ENCODE measurements around the gene SACS. TPM values are rescaled to one million over a fixed set of nuclear protein-coding genes. Genes with fewer than 3 reads are reported as not detected.

The SACS gene
- total RNA-seq, 1 donor from 2014 or later: 75.4 TPM

- no peak overlapping the region for H3K27ac Mint-ChIP-seq (ENCODE audit: unreplicated experiment)
- no peak for DNase-seq (ENCODE audit: low read depth, low spot score)
- H3K27me3 Mint-ChIP-seq (ENCODE audit: low read depth): no peaks in the 10 kb centered on the region
- peaks cover 5% of the 10 kb centered on the region for H3K4me1 Mint-ChIP-seq
- H3K36me3 Mint-ChIP-seq (ENCODE audit: low read depth): peaks cover 17% of the 10 kb centered on the region
- no peak overlapping the region for H3K4me3 Mint-ChIP-seq
- no peak for TF ChIP-seq CTCF (conservative IDR thresholded peaks at IDR 0.05)
- peaks cover under 1% of the 10 kb centered on the region for H3K9me3 Mint-ChIP-seq
Measured at GRCh38 chr13:23391752-23392151, 41.8 kb downstream of the SACS start.

- TF ChIP-seq CTCF (conservative IDR thresholded peaks at IDR 0.05): no peak
- Mint-ChIP-seq H3K36me3 (ENCODE audit: low read depth) (peaks cover 13% of the 10 kb centered on the region), H3K27ac (ENCODE audit: unreplicated experiment) (no peak overlapping the region), H3K4me3 (no peak overlapping the region), H3K9me3 (peaks cover 6% of the 10 kb centered on the region), H3K4me1 (peaks cover 15% of the 10 kb centered on the region), H3K27me3 (ENCODE audit: low read depth) (no peaks in the 10 kb centered on the region)
- DNase-seq (ENCODE audit: low read depth, low spot score): no peak
Measured at GRCh38 chr13:23386533-23386932, 47.0 kb downstream of the SACS start.

- Mint-ChIP-seq H3K9me3 (peaks cover 6% of the 10 kb centered on the region), H3K27me3 (ENCODE audit: low read depth) (no peaks in the 10 kb centered on the region), H3K4me1 (peaks cover 20% of the 10 kb centered on the region), H3K36me3 (ENCODE audit: low read depth) (peaks cover 12% of the 10 kb centered on the region), H3K4me3 (no peak overlapping the region), H3K27ac (ENCODE audit: unreplicated experiment) (no peak overlapping the region)
- no peak for DNase-seq (ENCODE audit: low read depth, low spot score)
- TF ChIP-seq CTCF (conservative IDR thresholded peaks at IDR 0.05): no peak
Measured at GRCh38 chr13:23385931-23386330, 47.6 kb downstream of the SACS start.

GRCh38 chr13:23384111-23384510, 49.4 kb downstream of the SACS start:
- no peak overlapping the region for H3K27ac Mint-ChIP-seq (ENCODE audit: unreplicated experiment)
- DNase-seq (ENCODE audit: low read depth, low spot score): no peak
- H3K4me3 Mint-ChIP-seq: no peak overlapping the region
- H3K4me1 Mint-ChIP-seq: peaks cover 31% of the 10 kb centered on the region
- H3K36me3 Mint-ChIP-seq (ENCODE audit: low read depth): peaks cover 12% of the 10 kb centered on the region
- peaks cover 6% of the 10 kb centered on the region for H3K9me3 Mint-ChIP-seq
- TF ChIP-seq CTCF (conservative IDR thresholded peaks at IDR 0.05): no peak
- H3K27me3 Mint-ChIP-seq (ENCODE audit: low read depth): no peaks in the 10 kb centered on the region

GRCh38 chr13:23383151-23383550, 50.4 kb downstream of the SACS start:
- H3K27ac Mint-ChIP-seq (ENCODE audit: unreplicated experiment): no peak overlapping the region
- peaks cover 12% of the 10 kb centered on the region for H3K36me3 Mint-ChIP-seq (ENCODE audit: low read depth)
- H3K9me3 Mint-ChIP-seq: peaks cover 6% of the 10 kb centered on the region
- TF ChIP-seq CTCF (conservative IDR thresholded peaks at IDR 0.05): no peak
- no peak for DNase-seq (ENCODE audit: low read depth, low spot score)
- no peak overlapping the region for H3K4me3 Mint-ChIP-seq
- peaks cover 34% of the 10 kb centered on the region for H3K4me1 Mint-ChIP-seq
- H3K27me3 Mint-ChIP-seq (ENCODE audit: low read depth): no peaks in the 10 kb centered on the region

- H3K4me3 Mint-ChIP-seq: no peak overlapping the region
- no peak overlapping the region for H3K27ac Mint-ChIP-seq (ENCODE audit: unreplicated experiment)
- peaks cover 6% of the 10 kb centered on the region for H3K9me3 Mint-ChIP-seq
Measured at GRCh38 chr13:23381866-23382265, 51.6 kb downstream of the SACS start.

More at GRCh38 chr13:23381866-23382265, 51.6 kb downstream of the SACS start:
- H3K36me3 Mint-ChIP-seq (ENCODE audit: low read depth): peaks cover 11% of the 10 kb centered on the region
- DNase-seq (ENCODE audit: low read depth, low spot score): no peak
- TF ChIP-seq CTCF (conservative IDR thresholded peaks at IDR 0.05): no peak
- H3K4me1 Mint-ChIP-seq: peaks cover 34% of the 10 kb centered on the region
- H3K27me3 Mint-ChIP-seq (ENCODE audit: low read depth): no peaks in the 10 kb centered on the region

Data from neural crest cell (in vitro differentiated cells).